Renal pelvis (tissue), 4 donors: Measurements from ENCODE around the gene RAP2A. TPM values are rescaled to one million over a fixed set of nuclear protein-coding genes. Genes with fewer than 3 reads are reported as not detected.

Experiments used
- DNase-seq: peaks from one replicate; pipeline ENCODE4 v3.0.0-alpha.2; 2013
- polyA plus RNA-seq, 3 donors: library from polyadenylated mRNA; unstranded; fragments of 120-200 nt; gene quantifications; one replicate each; pipeline ENCODE4 v1.2.1, GENCODE V29; 2013; ENCODE audit not compliant: insufficient read length in 3 of 3

The RAP2A gene
- polyA plus RNA-seq, 3 donors: 37.0 to 41.4 (median 40.1) TPM

DNA sequence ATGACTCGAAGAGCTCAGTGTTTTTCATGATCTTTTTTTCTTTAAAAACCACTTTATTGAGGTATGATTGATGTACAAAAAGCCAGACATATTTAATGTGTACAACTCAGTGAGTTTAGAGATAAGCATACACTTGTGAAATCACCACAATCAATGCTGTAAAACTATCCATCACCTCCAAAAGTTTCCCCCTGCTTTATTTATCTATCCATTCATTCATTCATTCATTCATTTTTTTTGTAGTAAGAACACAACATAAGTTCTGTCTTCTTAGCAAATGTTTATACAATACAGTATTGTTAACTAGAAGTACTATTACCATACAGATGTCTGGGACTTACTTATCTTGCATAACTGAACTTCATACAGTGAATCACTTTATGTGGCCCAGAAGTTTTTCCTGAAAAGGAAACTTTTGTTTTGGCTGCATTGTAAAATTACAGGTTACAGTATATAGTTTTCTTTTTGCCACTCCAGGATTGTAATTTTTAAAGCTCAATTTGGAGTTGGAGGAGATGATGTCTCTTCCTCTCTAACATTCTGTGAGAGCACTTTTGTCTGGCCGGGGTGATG is 6.7 kb downstream of the RAP2A start:
- no peak for DNase-seq

DNA sequence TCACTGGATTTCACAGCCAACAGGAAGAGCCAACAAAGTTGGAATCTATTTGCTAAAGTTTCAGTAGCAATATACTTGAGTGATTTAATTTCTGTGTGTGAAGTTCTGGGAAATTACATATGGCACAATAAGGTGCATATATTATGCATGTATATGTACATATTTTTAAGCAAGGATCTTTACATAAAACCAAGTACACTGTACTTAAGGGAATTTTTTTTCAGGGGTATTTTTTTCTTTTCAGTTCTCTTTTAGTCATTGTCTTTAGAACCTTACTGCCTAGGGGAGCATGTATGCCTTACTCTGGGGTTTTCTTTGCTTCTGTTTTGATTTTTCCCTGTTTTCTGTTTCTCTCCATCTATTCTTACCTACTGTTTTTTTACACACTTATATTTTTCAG is 7.4 kb downstream of the RAP2A start:
- no peak for DNase-seq

DNA sequence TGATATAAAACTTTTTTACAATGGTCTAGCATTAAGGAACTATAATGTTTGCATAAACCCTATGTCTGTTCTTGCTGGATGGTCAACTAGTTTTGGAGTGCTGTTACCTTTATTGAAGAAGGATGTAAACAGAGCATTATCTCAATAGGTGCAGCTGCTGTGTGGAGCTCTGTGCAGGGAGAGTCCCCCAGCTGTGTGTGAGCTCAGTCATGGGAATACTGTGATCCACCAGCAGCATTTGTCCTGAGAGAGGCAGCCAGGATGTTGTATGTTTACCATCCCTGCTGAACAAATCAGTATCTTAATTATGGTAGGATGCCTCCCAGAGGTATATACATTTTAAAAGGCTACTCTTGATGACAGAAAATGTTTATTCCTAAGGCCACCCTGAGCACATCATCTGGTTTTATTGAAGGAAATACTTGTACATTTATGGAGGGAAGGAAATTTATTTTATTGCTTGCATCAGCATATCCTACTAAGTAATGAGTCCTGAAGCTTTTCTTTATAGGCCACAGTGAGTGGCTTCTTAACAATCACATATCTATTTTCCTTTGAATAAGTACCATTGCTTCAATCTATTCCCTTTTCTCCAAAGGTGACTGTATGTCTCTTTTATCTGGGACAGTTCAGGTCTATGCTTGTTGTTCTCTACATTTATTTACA is 11.7 kb downstream of the RAP2A start:
- DNase-seq: no peak

DNA sequence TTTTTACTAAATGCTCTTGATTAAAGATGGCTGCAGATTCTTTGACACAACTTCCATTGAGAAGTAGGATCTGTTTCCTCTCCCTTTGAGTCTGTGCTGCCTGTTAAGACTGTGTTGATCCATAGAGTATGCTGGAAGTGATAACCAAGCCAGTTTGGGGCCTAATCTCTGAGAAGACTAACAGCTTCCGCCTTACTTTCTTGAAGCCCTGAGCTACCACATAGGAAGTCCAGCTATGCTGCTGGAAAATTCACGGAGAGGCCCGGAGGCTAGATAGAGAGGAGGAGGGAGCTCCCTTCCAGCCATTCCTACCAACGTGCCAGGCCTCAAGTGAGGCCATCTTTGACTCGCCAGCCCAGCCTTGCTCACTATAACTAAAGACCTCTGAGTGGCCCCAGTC is 12.5 kb downstream of the RAP2A start:
- DNase-seq: no peak

DNA sequence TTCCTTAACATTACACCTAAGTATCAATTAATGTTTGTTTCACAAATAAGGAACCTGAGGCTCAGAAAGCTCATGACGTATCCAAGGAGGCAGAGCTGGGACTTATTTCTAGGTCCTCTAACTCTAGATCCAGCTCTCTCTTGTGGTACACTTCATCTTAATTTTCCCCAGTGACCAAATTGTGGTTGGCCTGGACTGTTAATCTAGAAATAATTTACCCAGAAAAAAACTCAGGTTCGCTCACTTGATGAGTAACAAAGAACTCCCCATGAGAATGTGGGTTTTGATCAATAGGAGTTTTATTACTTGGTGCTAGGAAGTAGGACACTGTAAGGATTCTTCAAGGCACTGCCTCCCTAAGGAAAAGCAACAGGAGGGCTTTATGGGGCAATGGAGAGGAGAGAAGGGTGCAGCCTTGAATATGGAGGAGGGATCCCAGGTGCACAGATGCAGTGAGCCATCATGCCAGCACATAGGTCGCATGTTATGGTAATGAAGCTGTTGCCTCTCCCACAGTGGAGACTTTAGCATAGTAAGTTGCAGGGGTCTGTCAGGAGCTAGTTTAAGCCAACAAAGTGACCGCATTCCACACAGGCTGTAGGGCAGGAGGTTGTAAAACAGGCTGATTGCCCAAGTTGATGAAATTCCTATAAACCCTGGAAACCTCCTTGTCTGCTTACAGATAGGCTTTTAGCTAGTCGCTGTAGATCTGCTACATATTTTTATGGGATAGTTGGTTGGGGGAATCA is 14.7 kb downstream of the RAP2A start:
- DNase-seq: no peak

DNA sequence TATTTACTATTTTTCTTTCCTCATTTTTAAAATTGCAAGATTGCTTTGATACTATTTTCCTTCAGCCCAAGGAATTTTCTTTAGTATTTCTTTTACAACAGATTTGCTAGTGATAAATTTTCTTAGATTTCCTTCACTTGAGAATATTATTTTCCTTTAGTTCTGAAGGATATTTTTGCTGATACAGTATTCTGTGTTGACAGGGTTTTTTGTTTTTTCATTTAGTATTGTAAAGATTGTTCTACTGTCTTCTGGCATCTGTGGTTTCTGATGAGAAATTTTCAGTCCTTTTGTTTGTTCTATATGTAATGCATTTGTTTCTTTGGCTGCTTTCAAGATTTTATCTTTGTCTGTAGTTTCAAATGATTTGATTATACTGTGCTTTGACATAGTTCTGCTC is 20.7 kb downstream of the RAP2A start:
- DNase-seq: no peak

DNA sequence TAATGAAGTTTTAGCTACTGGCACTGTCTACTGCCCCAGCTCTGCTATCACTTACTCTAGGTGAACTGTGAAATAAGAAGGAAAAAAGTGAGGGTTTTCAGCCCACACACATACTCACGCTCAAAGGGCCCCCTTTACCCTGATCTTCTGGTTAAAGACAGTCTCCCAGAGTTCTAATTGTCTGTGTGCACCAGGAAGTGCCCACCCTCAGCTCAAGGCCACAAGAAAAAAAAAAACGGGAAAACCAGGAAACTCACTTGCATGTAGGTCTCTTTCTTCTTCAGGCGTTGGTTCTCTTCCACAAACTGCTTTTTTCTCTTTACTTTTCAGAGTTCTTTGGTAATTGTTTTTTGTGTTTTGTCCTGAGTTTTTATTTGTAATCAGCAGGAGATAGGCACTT is 22.1 kb downstream of the RAP2A start:
- DNase-seq: no peak

DNA sequence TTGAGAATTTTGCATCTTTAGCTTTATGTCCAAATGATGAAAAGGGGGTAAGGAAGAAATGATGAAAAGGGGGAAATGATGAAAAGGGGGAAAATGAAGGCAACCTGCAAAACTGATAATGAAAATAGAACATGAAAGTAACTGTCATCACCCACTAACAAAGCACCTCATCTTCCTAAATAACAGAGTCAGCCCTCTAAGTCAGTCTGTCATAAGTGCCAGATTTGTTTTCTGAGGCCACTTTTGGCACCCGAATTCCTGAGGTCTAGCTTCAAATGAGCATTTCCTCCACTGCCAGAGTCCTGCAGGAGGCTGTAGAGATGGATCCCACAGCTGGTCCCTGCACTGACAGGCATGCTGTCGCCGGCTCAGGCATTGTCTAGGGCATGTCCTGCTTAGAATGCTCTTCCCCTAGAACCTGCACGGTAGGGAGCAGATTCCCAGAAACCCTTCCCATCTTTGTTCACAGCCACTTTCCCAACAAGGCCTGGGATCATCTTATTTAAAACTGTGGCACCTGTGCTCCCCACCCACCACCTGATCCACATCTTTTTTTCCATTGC is 25.3 kb downstream of the RAP2A start:
- DNase-seq: no peak

DNA sequence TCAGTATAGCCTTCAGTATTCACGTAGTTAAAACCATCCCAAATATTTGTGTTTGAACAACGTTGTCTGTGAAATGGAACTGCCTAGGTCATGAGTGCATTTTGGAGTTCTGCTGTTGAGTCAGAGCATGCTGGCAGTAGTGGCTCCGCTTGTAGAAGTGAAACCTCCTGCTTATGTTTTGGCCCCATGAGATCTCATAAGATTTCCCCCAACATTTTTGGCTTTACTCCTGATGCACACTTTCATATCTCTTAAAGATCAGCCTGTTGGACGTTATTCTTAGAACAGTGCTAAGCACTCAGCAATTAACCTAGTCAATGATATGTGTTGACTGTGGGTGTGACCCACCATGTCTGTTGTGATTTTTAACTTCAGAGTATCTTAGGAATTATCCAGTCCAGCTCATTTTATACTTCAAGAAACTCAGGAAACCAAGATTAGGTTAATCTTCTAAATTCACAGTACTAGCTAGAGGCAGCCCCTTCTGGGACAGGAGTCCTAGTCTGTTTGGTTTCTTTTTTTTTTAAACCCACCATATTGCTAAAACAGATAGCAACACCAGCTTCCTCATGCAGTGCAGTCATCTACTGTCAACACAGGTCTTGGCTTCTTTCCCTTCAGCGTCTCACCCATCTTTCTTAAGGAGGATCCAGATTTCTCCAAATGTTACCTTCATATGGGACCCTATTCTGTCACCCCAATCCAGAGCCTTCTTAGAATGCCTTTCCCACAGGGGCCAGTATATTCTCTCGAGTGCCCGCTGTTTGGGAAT is 26.2 kb downstream of the RAP2A start:
- DNase-seq: no peak

DNA sequence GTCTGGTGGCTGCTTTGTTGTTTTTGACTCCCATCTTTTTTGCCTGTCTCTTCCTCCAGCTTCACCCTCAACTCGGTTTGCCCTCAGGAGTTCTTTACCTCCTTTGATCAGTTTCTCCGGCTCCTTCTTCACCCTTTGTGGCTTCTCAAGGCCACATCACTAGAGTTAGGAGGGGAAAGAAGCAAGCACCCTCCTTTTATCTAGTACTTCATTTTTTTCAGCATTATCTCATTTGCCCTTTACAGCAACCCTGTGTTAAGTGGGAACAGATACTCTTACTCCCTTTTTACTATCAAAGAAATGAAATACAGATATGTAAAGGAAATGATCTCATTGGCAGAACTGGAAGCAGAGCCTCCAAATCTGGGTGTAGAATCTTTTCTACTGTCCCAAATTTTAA is 26.9 kb downstream of the RAP2A start:
- no peak for DNase-seq

DNA sequence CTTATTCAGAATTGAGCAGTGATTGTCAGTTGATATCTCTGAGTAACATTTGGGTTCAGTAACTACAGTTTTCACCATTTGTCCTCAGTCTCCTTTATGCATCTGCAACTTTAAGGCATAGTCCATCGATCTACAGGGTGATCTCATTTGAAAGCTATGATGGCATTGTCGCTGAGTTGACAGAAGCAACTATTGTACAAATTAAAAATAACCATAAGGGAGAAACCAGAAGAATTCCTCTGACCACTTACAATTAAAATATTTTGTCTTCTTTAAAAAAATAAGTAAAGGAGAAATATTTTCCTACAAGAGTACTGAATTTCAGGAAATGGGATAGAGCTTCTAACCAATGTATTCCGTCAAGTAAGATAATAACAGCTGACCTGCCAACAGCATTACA is 30.6 kb downstream of the RAP2A start:
- DNase-seq: no peak

DNA sequence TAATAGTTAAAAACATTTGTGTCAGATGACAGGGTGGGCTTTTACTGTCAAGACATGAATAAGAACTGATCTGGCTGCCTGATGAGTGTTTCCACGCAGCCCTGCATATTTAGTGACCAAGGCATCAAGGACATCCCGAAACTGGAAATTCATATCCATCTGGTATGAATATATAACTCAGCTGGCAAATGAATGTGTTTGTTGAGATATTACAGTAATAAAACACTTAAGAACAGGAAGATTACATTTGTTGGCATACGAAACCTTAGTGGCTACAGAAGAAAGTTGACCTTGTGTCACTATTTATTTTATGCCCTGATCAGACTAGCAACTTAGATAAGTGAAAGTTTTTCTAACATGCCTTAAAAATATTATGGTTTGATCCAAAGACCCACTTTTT is 32.8 kb downstream of the RAP2A start:
- no peak for DNase-seq

DNA sequence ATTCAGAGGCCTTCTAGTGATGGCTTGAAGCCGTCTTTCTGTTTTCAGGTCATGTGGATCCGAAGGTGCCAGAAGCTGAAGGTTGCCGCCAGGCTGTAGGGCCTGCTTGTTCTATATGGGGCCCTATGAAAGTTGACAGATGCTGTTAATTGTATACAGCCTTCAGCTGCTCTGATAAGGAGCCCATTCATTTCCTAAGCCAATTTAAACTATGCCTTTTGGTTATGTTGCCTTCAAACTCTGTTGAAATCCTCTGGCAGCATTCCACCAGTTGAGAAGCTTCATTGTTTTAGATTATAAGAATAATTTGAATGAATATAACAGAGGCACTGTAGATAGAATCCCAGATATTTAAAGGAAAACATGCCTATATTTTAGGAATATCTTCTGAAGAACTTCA is 34.4 kb downstream of the RAP2A start:
- no peak for DNase-seq

DNA sequence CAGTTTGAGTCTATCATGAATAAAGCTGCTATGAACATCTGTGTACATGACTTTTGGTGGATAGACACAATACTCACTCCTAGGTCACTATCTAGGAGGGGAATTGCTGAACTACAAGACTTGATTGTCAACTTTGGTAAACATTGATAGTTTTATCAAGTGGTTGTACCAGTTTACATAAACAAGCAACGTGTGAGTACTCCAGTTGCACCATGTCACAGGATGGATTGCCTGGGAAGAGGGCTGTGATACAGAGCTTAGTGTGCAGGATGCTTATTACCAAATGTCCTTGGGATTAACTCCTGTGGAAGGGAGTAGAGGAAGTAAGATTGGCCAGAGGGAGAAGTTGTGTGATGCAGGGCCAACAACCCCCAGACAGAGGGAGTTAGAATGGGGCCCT is 37.7 kb downstream of the RAP2A start:
- DNase-seq: no peak

DNA sequence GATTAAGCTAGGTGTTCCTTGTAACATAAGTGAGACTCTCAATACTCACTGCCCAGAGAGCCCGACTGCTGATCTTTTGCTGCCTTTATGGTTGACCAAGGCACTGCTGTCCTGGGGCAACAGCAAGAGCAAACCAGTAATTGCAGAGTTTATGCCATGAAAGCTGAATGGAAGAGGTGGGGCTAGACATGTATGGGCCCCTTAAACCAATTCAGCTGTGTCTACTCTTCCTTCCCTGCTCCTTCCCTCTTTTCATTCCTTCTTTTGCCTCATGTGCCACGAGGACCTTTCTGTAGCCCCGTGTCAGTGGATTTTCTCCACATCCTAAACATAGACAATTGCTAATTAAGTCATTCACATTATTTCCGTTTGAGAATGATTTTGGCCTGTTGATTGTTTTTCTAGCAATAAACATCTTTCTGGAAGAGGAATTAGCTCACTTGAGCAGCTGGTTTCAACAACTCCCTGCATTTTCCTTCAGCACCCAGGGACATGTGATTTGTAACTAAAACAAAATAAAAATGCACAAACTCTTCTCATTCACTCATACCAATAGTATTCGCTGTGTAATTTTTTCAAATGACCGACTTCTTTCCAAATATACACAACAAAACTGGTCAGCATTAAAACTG is 40.5 kb downstream of the RAP2A start:
- DNase-seq: peak; percentile 82

DNA sequence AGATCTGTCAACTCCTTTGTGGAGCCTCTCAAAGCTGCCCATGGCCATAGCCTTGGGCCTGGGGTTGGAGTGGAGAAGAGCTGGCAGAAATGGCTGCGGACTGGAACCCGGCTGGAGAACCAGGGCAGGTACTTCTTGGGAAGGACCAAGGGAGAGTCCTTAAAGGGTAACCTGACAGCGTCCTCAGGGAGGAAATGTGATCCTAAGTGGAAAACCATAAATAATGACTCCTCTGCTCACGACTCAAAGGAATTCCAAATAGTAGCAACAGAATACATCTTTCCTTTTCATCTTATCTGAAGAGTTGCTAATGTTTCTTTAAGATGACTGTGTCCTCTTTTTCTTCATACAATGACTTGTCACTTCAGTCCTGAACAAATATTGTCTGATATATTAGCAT is 41.0 kb downstream of the RAP2A start:
- DNase-seq: peak; percentile 34

DNA sequence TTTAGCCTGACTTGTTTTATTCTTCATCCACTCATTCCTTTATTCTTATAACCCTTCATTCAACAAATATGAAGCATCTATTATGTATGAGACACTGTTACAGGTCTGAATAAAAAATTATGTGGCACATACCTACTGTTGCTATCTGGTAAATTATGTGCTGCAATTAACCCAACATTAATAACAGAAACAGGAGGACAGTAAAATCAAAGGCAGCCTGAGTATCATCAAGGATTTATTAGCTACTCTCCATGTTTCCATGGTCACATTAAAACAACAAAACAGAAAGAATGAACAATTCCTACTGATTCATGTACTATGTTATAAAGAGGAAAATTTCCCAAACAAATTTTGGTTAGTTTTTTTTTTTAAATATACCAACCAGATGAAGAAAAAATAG is 43.9 kb downstream of the RAP2A start:
- DNase-seq: peak; percentile 67

DNA sequence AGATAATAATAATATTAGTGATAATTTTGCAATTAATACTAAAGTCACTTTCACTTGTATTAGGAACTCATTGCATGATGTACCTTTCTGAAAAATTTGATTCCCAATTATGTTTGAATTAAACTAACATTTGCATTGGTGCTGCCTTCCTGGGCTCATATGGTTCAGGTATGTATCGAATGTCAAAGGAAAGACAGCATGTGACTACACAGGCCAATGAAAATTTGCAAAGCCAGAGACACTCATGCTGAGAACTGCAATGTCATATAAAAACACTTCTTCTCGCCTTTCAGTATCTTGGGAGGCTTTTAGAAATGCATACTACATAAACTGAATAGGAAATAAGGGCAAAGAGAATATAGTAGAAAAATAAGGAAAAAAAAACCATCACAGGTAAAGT is 44.3 kb downstream of the RAP2A start:
- DNase-seq: no peak

DNA sequence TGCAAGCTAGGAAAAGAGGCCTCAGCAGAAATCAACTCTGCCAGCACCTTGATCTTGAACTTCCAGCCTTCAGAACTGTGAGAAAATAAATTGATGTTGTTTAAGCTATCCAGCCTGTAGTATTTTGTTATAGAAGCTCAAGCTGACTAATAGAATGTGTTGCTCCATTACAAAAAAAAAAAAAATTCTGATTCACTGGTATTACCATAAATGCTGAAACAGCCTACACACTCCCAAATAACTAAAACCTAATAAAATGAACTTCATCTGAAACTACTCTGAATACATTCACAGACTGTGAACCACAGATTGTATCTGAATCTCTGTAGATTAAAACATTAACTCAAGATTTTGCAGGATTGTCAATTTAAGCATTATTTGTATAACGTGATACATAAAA is 49.5 kb downstream of the RAP2A start:
- DNase-seq: no peak

DNA sequence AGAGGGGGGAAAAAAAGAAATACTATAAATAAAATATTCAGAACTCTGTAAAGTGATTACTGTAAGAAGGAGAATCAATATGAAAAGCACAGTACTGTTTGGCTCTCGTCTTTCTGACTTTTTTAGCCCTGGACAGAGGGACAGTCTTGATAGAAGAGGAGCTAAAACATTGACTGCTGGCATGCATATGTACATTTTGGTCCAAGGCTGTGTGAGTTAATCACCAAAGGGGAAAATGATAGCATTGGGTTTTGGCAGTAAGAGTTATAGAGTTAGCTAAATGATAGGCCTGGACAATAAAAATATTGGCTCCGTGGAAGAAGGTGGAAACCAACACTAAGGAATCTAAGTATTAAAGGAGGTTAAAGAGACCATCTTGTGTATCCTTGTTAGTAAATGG is 50.3 kb downstream of the RAP2A start:
- DNase-seq: no peak

DNA sequence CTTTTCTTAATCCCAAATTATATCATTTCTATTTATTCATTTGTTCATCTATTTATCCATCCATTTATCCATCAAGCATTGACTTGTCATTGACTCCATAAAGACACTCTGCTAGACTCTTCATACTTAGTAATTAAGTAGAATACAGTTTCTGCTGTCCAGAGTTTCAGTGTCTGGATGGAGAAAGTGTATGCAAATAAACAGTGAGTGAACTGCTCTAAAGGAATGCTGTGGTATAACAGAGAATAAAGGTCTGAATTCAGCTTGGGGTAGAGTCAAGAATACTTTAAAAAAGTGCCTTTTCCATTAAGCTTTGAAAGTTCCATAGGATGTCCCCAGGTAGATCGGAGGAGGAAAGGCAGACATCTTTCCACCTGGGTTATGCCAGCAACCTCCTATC is 51.4 kb downstream of the RAP2A start:
- no peak for DNase-seq

DNA sequence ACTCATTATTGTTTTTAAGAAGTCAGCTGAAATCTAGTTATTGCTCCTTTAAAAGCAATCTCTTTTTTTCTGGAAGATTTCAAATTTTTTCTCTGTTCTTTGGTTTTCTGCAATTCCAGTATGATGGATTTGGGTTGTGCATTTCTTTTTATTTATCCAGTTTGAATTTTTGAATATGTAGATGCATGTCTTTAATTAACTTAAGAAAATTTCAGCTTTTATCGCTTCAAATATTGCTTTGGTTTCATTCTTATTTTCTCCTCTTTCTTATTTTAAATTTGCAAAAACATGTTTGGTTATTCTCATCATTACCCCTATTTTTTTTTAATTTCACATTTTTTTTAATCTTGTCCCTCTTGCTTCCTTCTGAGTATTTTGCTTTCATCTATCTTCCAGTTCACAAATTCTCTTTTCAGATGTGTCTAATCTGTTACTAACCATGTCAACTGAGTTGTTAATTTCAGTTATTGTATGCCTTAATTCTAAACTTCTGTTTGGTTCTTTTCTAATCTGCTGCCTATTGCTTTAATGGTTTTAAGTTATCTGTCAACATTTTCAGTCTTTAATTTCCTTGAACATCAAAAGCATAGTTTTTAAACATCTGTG is 56.8 kb downstream of the RAP2A start:
- DNase-seq: no peak
